8988T (cell line): ENCODE measurements around the gene TP53AIP1.

Experiments
- DNase-seq: peaks from one replicate; pipeline ENCODE4 v3.0.0; 2011

The TP53AIP1 gene

GRCh38 chr11:128942272-128942612 is 429 bp downstream of the TP53AIP1 start:
- no peak for DNase-seq

GRCh38 chr11:128941573-128942271 is 949 bp downstream of the TP53AIP1 start:
- DNase-seq, result no peak

- no peak for DNase-seq
These were observed 1.6 kb downstream of the TP53AIP1 start for GRCh38 chr11:128941110-128941509.

GRCh38 chr11:128940603-128941002 is 2.1 kb downstream of the TP53AIP1 start:
- DNase-seq, result no peak

- no peak for DNase-seq
These were observed 2.5 kb downstream of the TP53AIP1 start for GRCh38 chr11:128940156-128940555.

- DNase-seq, result no peak
These were observed 3.1 kb downstream of the TP53AIP1 start for GRCh38 chr11:128939591-128939990.

GRCh38 chr11:128938156-128938885 is 4.3 kb downstream of the TP53AIP1 start:
- no peak for DNase-seq

GRCh38 chr11:128937480-128937879 is 5.2 kb downstream of the TP53AIP1 start:
- DNase-seq, result no peak

GRCh38 chr11:128936606-128937251 is 5.9 kb downstream of the TP53AIP1 start:
- no peak for DNase-seq

- DNase-seq, result no peak
These were observed 7.7 kb downstream of the TP53AIP1 start for GRCh38 chr11:128934926-128935325.

- DNase-seq, result no peak
These were observed 8.3 kb downstream of the TP53AIP1 start for GRCh38 chr11:128934351-128934750.

GRCh38 chr11:128933481-128934178 is 9.0 kb downstream of the TP53AIP1 start:
- DNase-seq, result no peak

- no peak for DNase-seq
These were observed 11.0 kb downstream of the TP53AIP1 start for GRCh38 chr11:128931668-128932067.

GRCh38 chr11:128931066-128931465 is 11.6 kb downstream of the TP53AIP1 start:
- no peak for DNase-seq

- no peak for DNase-seq
These were observed 12.7 kb downstream of the TP53AIP1 start for GRCh38 chr11:128929991-128930390.

- DNase-seq, result no peak
These were observed 13.2 kb downstream of the TP53AIP1 start for GRCh38 chr11:128929468-128929867.

- no peak for DNase-seq
These were observed 14.3 kb downstream of the TP53AIP1 start for GRCh38 chr11:128928400-128928799.

- no peak for DNase-seq
These were observed 14.9 kb downstream of the TP53AIP1 start for GRCh38 chr11:128927683-128928336.

- no peak for DNase-seq
These were observed 15.6 kb downstream of the TP53AIP1 start for GRCh38 chr11:128927108-128927461.

- DNase-seq, result no peak
These were observed 16.1 kb downstream of the TP53AIP1 start for GRCh38 chr11:128926437-128927107.

GRCh38 chr11:128926000-128926399 is 16.7 kb downstream of the TP53AIP1 start:
- no peak for DNase-seq

GRCh38 chr11:128925250-128925600 is 17.4 kb downstream of the TP53AIP1 start:
- no peak for DNase-seq
